ENCODE measurements around the gene ERF.

Gene ERF

GRCh38 chr19:42278452-42279154 lies 23.7 kb upstream of the ERF start:
- Histone ChIP-seq H3K9me3 (ENCODE audit: control insufficient read depth, low read length) (no peaks in the 10 kb centered on the region), H3K9ac (ENCODE audit: low read length) (peak overlapping the region; percentile 61), H3K4me1 (ENCODE audit: control insufficient read depth, insufficient read depth, low read length) (peaks cover 46% of the 10 kb centered on the region), H3K36me3 (ENCODE audit: control insufficient read depth, insufficient read depth, low read length) (no peaks in the 10 kb centered on the region), H3K4me3 (ENCODE audit: low read length) (no peak overlapping the region), H3K27me3 (ENCODE audit: control insufficient read depth, insufficient read depth, low read length) (no peaks in the 10 kb centered on the region)

DNA sequence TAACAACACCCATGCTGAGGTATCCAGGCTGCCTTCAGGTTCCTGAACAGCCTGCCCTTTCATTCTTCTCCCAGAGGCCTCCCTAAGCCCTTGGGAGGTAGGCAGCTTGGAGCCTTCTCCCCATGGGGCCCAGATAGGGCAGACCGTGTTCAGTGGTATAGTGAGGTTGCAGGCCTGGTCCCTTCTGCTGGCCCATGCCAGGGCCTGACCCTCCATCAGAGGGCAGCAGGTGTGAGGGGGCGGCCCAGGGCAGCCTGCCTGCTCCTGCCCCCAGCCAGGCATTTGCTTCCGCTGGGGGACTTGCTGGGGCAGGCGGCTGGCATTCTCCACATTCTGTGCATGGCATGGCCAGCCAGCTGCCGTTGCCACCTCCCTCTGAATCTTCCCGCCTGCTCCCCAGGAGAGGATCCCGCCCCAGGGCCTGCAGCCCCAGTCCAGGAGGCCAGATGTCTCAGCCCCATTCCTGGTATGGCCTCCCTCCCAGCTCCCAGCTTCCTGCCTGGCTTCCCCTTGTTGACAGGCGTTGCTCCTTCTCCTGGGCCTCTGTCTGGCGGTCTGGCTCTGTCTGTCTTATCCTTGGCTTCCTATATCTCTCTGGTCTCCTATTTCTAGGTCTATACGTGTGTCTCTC lies 23.0 kb upstream of the ERF start:
- no peaks in the 10 kb centered on the region for H3K36me3 ChIP-seq (ENCODE audit: control insufficient read depth, insufficient read depth, low read length)
- H3K9me3 ChIP-seq (ENCODE audit: control insufficient read depth, low read length): no peaks in the 10 kb centered on the region
- peaks cover 40% of the 10 kb centered on the region for H3K4me1 ChIP-seq (ENCODE audit: control insufficient read depth, insufficient read depth, low read length)
- no peaks in the 10 kb centered on the region for H3K27me3 ChIP-seq (ENCODE audit: control insufficient read depth, insufficient read depth, low read length)
- no peak overlapping the region for H3K4me3 ChIP-seq (ENCODE audit: low read length)
- H3K9ac ChIP-seq (ENCODE audit: low read length): peak overlapping the region; percentile 52

- H3K4me3 ChIP-seq (ENCODE audit: low read length): no peak overlapping the region
- H3K36me3 ChIP-seq (ENCODE audit: control insufficient read depth, insufficient read depth, low read length): no peaks in the 10 kb centered on the region
- H3K27me3 ChIP-seq (ENCODE audit: control insufficient read depth, insufficient read depth, low read length): no peaks in the 10 kb centered on the region
- H3K9ac ChIP-seq (ENCODE audit: low read length): peak overlapping the region; percentile 52
- no peaks in the 10 kb centered on the region for H3K9me3 ChIP-seq (ENCODE audit: control insufficient read depth, low read length)
- peaks cover 31% of the 10 kb centered on the region for H3K4me1 ChIP-seq (ENCODE audit: control insufficient read depth, insufficient read depth, low read length)
These were observed 21.9 kb upstream of the ERF start for GRCh38 chr19:42276821-42277220.

DNA sequence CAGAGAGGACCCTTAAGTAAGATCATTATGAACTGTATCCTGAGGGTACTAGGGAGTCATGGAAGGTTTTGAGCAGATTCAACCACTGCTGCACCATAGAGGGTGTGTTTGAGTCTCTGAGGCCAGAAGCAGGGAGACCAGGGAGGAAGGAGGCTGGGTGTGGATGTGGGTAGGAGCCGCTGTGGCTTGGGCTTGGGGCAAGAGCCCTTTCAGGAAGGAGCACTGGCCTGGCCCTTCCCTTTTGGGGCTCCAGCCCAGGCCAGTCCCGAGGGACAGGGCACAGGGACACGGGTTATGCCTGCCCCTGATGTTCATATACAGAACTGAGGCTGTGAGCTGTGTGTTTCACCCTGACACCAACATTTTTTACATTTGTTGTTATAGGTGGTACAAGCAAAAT lies 21.4 kb upstream of the ERF start:
- peaks cover 30% of the 10 kb centered on the region for H3K4me1 ChIP-seq (ENCODE audit: control insufficient read depth, insufficient read depth, low read length)
- no peak overlapping the region for H3K9ac ChIP-seq (ENCODE audit: low read length)
- no peaks in the 10 kb centered on the region for H3K9me3 ChIP-seq (ENCODE audit: control insufficient read depth, low read length)
- no peak overlapping the region for H3K4me3 ChIP-seq (ENCODE audit: low read length)
- no peaks in the 10 kb centered on the region for H3K36me3 ChIP-seq (ENCODE audit: control insufficient read depth, insufficient read depth, low read length)
- no peaks in the 10 kb centered on the region for H3K27me3 ChIP-seq (ENCODE audit: control insufficient read depth, insufficient read depth, low read length)

GRCh38 chr19:42275517-42275916 lies 20.6 kb upstream of the ERF start:
- no peak overlapping the region for H3K4me3 ChIP-seq (ENCODE audit: low read length)
- H3K27me3 ChIP-seq (ENCODE audit: control insufficient read depth, insufficient read depth, low read length): no peaks in the 10 kb centered on the region
- peaks cover 31% of the 10 kb centered on the region for H3K4me1 ChIP-seq (ENCODE audit: control insufficient read depth, insufficient read depth, low read length)
- H3K9ac ChIP-seq (ENCODE audit: low read length): no peak overlapping the region
- H3K9me3 ChIP-seq (ENCODE audit: control insufficient read depth, low read length): no peaks in the 10 kb centered on the region
- H3K36me3 ChIP-seq (ENCODE audit: control insufficient read depth, insufficient read depth, low read length): no peaks in the 10 kb centered on the region

GRCh38 chr19:42275103-42275502 lies 20.2 kb upstream of the ERF start:
- Histone ChIP-seq H3K4me3 (ENCODE audit: low read length) (no peak overlapping the region), H3K9me3 (ENCODE audit: control insufficient read depth, low read length) (no peaks in the 10 kb centered on the region), H3K36me3 (ENCODE audit: control insufficient read depth, insufficient read depth, low read length) (no peaks in the 10 kb centered on the region), H3K4me1 (ENCODE audit: control insufficient read depth, insufficient read depth, low read length) (peaks cover 34% of the 10 kb centered on the region), H3K9ac (ENCODE audit: low read length) (no peak overlapping the region), H3K27me3 (ENCODE audit: control insufficient read depth, insufficient read depth, low read length) (no peaks in the 10 kb centered on the region)

DNA sequence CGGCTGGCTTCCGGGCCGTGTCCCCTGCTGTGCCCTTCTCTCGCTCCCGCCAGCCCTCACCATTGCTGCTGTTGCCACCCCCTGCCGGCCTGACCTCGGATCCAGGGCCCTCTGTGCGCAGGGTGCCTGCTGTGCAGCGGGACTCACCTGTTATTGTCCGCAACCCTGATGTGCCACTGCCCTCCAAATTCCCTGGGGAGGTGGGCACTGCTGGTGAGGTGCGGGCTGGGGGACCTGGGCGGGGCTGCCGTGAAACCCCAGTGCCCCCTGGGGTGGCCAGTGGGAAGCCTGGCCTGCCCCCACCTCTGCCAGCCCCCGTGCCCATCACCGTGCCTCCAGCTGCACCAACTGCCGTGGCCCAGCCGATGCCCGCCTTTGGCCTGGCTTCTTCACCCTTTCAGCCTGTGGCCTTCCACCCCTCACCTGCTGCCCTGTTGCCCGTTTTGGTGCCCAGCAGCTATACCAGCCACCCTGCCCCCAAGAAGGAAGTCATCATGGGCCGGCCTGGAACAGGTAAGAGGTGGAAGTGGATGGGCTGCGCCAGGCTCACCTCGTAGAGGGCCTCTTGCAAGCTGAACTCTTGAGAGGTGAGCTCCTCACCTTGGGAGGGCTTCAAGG lies 19.2 kb upstream of the ERF start:
- Histone ChIP-seq H3K4me1 (ENCODE audit: control insufficient read depth, insufficient read depth, low read length) (peaks cover 32% of the 10 kb centered on the region), H3K9me3 (ENCODE audit: control insufficient read depth, low read length) (no peaks in the 10 kb centered on the region), H3K9ac (ENCODE audit: low read length) (no peak overlapping the region), H3K27me3 (ENCODE audit: control insufficient read depth, insufficient read depth, low read length) (no peaks in the 10 kb centered on the region), H3K4me3 (ENCODE audit: low read length) (no peak overlapping the region), H3K36me3 (ENCODE audit: control insufficient read depth, insufficient read depth, low read length) (no peaks in the 10 kb centered on the region)

- Histone ChIP-seq H3K36me3 (ENCODE audit: control insufficient read depth, insufficient read depth, low read length) (no peaks in the 10 kb centered on the region), H3K9ac (ENCODE audit: low read length) (no peak overlapping the region), H3K4me1 (ENCODE audit: control insufficient read depth, insufficient read depth, low read length) (peaks cover 25% of the 10 kb centered on the region), H3K27me3 (ENCODE audit: control insufficient read depth, insufficient read depth, low read length) (no peaks in the 10 kb centered on the region), H3K4me3 (ENCODE audit: low read length) (no peak overlapping the region), H3K9me3 (ENCODE audit: control insufficient read depth, low read length) (no peaks in the 10 kb centered on the region)
These were observed 18.6 kb upstream of the ERF start for GRCh38 chr19:42273407-42274064.

- Histone ChIP-seq H3K9ac (ENCODE audit: low read length) (no peak overlapping the region), H3K4me3 (ENCODE audit: low read length) (no peak overlapping the region), H3K4me1 (ENCODE audit: control insufficient read depth, insufficient read depth, low read length) (peaks cover 20% of the 10 kb centered on the region), H3K36me3 (ENCODE audit: control insufficient read depth, insufficient read depth, low read length) (no peaks in the 10 kb centered on the region), H3K27me3 (ENCODE audit: control insufficient read depth, insufficient read depth, low read length) (no peaks in the 10 kb centered on the region), H3K9me3 (ENCODE audit: control insufficient read depth, low read length) (no peaks in the 10 kb centered on the region)
These were observed 18.1 kb upstream of the ERF start for GRCh38 chr19:42272989-42273406.

GRCh38 chr19:42272535-42272897 lies 17.6 kb upstream of the ERF start:
- Histone ChIP-seq H3K36me3 (ENCODE audit: control insufficient read depth, insufficient read depth, low read length) (no peaks in the 10 kb centered on the region), H3K4me3 (ENCODE audit: low read length) (no peak overlapping the region), H3K4me1 (ENCODE audit: control insufficient read depth, insufficient read depth, low read length) (peaks cover 19% of the 10 kb centered on the region), H3K9ac (ENCODE audit: low read length) (no peak overlapping the region), H3K27me3 (ENCODE audit: control insufficient read depth, insufficient read depth, low read length) (no peaks in the 10 kb centered on the region), H3K9me3 (ENCODE audit: control insufficient read depth, low read length) (no peaks in the 10 kb centered on the region)

DNA sequence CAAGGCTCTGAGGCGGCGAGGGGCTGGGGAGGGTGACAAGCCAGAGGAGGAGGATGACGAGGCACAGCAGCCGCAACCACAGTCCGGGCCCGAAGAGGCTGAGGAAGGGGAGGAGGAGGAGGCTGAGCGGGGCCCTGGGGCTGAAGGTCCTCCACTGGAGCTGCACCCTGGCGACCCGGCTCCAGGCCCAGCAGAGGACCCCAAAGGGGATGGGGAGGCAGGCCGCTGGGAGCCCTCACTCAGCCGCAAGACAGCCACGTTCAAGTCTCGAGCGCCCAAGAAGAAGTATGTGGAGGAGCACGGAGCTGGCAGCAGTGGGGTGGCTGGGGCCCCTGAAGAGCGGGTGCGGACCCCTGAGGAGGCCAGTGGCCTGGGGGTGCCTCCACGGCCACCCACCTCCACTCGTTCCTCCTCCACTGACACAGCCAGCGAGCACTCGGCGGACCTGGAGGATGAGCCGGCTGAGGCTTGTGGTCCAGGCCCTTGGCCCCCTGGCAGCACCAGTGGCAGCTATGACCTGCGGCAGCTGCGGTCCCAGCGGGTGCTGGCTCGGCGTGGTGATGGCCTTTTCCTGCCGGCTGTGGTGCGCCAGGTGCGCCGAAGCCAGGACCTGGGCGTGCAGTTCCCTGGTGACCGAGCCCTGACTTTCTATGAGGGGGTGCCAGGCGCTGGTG lies 17.1 kb upstream of the ERF start:
- no peak overlapping the region for H3K4me3 ChIP-seq (ENCODE audit: low read length)
- H3K27me3 ChIP-seq (ENCODE audit: control insufficient read depth, insufficient read depth, low read length): no peaks in the 10 kb centered on the region
- H3K9me3 ChIP-seq (ENCODE audit: control insufficient read depth, low read length): no peaks in the 10 kb centered on the region
- H3K36me3 ChIP-seq (ENCODE audit: control insufficient read depth, insufficient read depth, low read length): no peaks in the 10 kb centered on the region
- no peak overlapping the region for H3K9ac ChIP-seq (ENCODE audit: low read length)
- H3K4me1 ChIP-seq (ENCODE audit: control insufficient read depth, insufficient read depth, low read length): peaks cover 20% of the 10 kb centered on the region

DNA sequence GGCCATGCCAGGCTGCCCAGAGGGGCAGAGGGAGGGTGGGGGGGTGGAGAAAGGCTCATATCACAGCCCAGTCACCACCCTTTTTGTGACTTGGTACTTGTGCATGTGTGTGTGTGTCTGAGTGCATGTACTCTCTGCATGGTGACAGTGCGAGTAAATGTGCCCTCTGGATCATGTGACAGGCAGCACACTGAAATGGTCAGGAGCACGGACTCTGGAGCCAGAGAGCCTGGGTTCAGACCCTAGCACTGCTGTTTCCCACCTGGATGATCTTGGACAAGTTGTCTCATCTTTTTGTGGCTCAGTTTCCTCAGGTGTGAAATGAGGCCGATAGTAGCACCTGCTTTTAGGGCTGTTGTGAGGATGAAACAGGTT lies 16.1 kb upstream of the ERF start:
- Histone ChIP-seq H3K4me3 (ENCODE audit: low read length) (no peak overlapping the region), H3K4me1 (ENCODE audit: control insufficient read depth, insufficient read depth, low read length) (peaks cover 20% of the 10 kb centered on the region), H3K9ac (ENCODE audit: low read length) (peak overlapping the region; percentile 99), H3K9me3 (ENCODE audit: control insufficient read depth, low read length) (no peaks in the 10 kb centered on the region), H3K36me3 (ENCODE audit: control insufficient read depth, insufficient read depth, low read length) (no peaks in the 10 kb centered on the region), H3K27me3 (ENCODE audit: control insufficient read depth, insufficient read depth, low read length) (no peaks in the 10 kb centered on the region)

Data from mucosa of stomach (tissue), 1 donor.